HG03520 (cell line): ENCODE measurements around the gene FKTN.

ENCODE experiments used
- ATAC-seq: cut with Tn5 transposase; IDR thresholded peaks from one replicate; pipeline ENCODE4 v1.9.1; 2021; ENCODE audit warnings: mild to moderate bottlenecking, moderate library complexity; ENCODE audit not compliant: unreplicated experiment

FKTN gene

DNA sequence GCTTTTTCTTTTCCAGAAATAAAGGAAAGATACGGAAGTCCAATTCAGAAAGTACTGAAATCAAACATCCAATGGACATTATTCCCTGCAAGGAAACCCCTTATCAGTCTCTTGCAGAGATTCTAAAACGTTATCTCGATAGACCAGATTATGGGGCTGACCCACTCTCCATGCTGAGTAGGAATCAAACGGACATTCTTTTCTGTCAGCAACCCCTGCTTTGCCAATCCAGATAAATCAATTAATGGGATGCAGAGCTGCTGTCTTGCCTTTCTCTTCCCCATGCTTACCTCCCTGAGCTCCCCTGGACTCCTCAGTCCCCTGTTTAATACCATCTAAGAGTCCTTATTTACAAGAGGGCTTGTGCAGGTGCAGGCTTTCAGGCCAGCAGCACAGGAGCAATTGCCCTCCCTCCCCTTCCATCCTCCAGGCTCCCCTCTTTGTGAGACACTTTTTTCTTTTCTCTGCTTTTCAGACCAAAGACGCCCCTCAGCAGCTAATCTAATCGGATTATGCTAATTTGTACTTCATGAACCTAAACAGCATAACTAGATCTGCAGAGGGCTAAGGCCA is 118.5 kb downstream of the FKTN start:
- no peak for ATAC-seq

DNA sequence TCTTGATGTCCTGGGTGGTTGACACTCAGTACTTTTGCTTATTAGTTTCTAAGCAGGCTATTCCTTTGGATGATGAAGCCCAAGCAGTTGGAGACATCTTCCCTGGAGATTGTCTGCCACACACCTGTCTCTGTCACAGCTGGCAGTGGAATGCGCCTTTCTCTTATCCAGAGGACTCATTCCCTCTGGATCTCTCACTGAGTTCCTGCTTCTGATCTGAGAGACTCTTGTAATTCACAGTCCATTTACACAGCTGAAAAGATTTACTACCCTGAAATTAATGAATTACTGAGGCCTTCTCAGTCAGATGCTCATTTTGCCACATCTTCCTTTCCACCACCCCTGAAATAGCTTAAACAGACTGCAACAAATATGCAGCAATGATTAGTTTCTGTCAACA is 120.2 kb downstream of the FKTN start:
- ATAC-seq = no peak

GRCh38 chr9:105678781-105679180 is 120.8 kb downstream of the FKTN start:
- ATAC-seq = no peak

DNA sequence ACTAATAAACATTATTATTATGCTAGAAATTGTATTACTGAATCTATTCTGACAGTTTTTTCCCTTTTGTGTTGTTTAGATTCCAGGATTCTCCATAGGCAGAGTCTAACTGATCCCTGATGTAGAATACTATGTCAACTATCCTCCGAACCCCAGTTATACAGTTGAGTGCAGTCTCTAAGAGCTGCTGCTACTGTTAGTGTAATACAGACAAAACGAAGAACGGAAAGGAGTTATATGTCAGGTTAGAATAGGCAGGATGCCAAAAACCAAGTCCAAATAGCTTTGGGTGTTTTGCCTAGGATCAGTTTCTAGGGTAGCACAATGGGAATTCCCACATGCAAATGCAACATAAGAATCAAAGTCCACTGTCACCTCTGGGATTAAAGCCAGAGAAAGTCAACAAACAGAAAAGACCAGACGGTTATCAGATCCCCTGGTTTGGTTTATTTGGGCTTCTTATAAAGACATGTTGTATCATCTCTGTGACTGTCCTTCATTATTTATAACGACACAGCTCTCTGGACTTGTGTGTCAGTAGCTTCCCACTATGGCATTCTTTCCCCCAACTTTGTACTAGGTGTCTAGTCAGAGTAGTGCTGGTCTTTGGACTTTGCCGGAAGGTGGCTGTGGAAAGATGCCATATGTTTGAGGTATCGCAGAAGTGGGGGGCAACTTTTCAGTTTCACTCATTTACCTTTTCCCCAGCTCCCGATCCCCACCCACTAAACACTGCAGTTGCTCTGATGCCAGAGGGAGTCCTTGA is 121.5 kb downstream of the FKTN start:
- no peak for ATAC-seq

GRCh38 chr9:105681313-105681712 is 123.4 kb downstream of the FKTN start:
- no peak for ATAC-seq

DNA sequence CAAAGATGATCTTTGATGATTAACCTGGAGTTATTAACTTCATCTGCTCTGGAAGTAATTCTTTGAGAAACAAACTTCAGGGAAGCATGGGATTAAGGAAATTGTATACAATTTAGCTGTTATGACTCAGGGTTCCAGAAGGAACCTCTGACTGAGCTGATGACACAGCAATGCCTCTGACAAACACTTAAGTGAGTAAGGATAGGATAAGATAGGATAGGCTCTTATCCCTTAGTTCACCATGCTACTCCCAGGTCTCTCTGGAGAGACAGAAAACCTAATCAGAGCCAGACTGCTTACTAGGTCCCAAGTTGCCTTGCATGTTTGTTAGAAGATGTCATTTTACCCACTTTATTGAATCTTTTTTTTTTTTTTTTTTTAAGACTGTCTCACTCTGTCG is 123.8 kb downstream of the FKTN start:
- ATAC-seq = no peak

DNA sequence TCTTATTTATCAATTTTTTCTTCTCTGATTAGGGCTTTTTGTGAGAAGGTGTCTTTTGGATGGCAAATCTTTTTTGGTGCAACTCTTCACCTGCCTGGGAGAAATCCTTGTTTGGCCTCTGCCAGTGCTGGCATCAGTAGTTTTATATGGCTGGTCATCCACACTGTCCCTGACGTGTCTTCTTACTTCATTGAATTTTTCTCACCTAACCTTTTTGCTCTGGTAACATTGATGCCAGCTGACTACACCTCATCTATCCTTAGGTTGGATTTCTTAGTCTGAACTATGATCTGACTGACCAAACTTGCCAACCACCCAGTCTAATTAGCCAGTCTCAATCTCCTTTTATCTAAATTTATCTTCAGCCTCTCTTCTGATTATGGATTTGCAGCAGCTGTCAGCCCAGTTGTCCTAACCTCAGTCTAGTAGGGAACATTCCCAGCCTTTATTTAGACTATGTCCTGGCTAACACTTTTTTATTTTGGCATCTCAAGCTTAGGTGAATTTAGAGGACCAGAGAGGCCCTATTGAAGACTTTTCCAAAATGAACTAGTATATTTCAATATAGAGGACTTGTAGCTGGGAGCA is 125.9 kb downstream of the FKTN start:
- no peak for ATAC-seq

- no peak for ATAC-seq
Observed at GRCh38 chr9:105686936-105687335, 129.0 kb downstream of the FKTN start.
